Liver (tissue), 9 donors: Measurements from ENCODE around the gene RGS3. TPM values are rescaled to one million over a fixed set of nuclear protein-coding genes. Genes with fewer than 3 reads are reported as not detected.

Experiments
- DNase-seq: peaks from one replicate; pipeline ENCODE4 v3.0.0-alpha.2; 2017; ENCODE audit warnings: low spot score
- H3K27ac ChIP-seq, 2 donors: one replicate each; pipeline ENCODE4 v1.7.0; 2013; ENCODE audit warnings: inconsistent platforms in 2 of 2, low read length in 2 of 2, control low read depth in 1 of 2, low read depth in 1 of 2, mild to moderate bottlenecking in 1 of 2
- H3K27me3 ChIP-seq, 4 donors: one replicate each; pipeline versions ENCODE4 v1.6.1 to v1.7.0; 2013; ENCODE audit warnings: low read length in 3 of 4, inconsistent platforms in 1 of 4, mild to moderate bottlenecking in 1 of 4, moderate library complexity in 1 of 4; ENCODE audit not compliant: control insufficient read depth in 4 of 4, insufficient read depth in 4 of 4
- H3K36me3 ChIP-seq, 4 donors: one replicate each; pipeline versions ENCODE4 v1.6.1 to v1.7.0; 2013; ENCODE audit warnings: low read length in 3 of 4, mild to moderate bottlenecking in 3 of 4, low read depth in 1 of 4, moderate library complexity in 1 of 4; ENCODE audit not compliant: control insufficient read depth in 4 of 4, insufficient read depth in 3 of 4
- H3K4me1 ChIP-seq, 4 donors: one replicate each; pipeline versions ENCODE4 v1.6.1 to v1.7.0; 2013; ENCODE audit warnings: low read length in 3 of 4, mild to moderate bottlenecking in 3 of 4, moderate library complexity in 1 of 4; ENCODE audit not compliant: control insufficient read depth in 4 of 4, insufficient read depth in 4 of 4
- H3K4me3 ChIP-seq, 3 donors: one replicate each; pipeline versions ENCODE4 v1.6.1 to v1.7.0; 2013; ENCODE audit warnings: low read length in 3 of 3, control low read depth in 1 of 3, low read depth in 1 of 3, mild to moderate bottlenecking in 1 of 3
- H3K9ac ChIP-seq, 2 donors: one replicate each; pipeline ENCODE4 v1.7.0; 2013; ENCODE audit warnings: low read length in 2 of 2, mild to moderate bottlenecking in 2 of 2, moderate library complexity in 2 of 2, control low read depth in 1 of 2, low read depth in 1 of 2
- H3K9me3 ChIP-seq, 4 donors: one replicate each; pipeline versions ENCODE4 v1.6.1 to v1.7.0; 2013; ENCODE audit warnings: low read length in 3 of 4; ENCODE audit not compliant: control insufficient read depth in 4 of 4
- ATF3 ChIP-seq: IDR thresholded peaks from 2 replicates; pipeline ENCODE4 v1.6.1; 2016; ENCODE audit warnings: antibody characterized with exemption
- EGR1 ChIP-seq, 2 donors: IDR thresholded peaks; 2 replicates each; pipeline ENCODE4 v1.6.1; 2016 to 2018; ENCODE audit warnings: antibody characterized with exemption in 2 of 2, low read depth in 2 of 2
- FOXA2 ChIP-seq: IDR thresholded peaks from 2 replicates; pipeline ENCODE4 v1.6.1; 2016; ENCODE audit warnings: antibody characterized with exemption
- GABPA ChIP-seq, 2 donors: IDR thresholded peaks in 1 of 2; conservative IDR thresholded peaks in 1 of 2; 2 replicates each; pipeline ENCODE4 v1.6.1; 2016; ENCODE audit warnings: antibody characterized with exemption in 2 of 2, mild to moderate bottlenecking in 1 of 2, moderate library complexity in 1 of 2
- HNF4A ChIP-seq, 2 donors: conservative IDR thresholded peaks; 2 replicates each; pipeline ENCODE4 v1.6.1; 2016; ENCODE audit warnings: antibody characterized with exemption in 2 of 2, mild to moderate bottlenecking in 2 of 2
- HNF4G ChIP-seq: IDR thresholded peaks from 2 replicates; pipeline ENCODE4 v1.6.1; 2016; ENCODE audit warnings: antibody characterized with exemption
- JUND ChIP-seq, 2 donors: IDR thresholded peaks; 2 replicates each; pipeline ENCODE4 v1.6.1; 2016; ENCODE audit warnings: antibody characterized with exemption in 2 of 2
- NR2F2 ChIP-seq: IDR thresholded peaks from 2 replicates; pipeline ENCODE4 v1.6.1; 2016; ENCODE audit warnings: antibody characterized with exemption
- RAD21 ChIP-seq, 2 donors: IDR thresholded peaks; 2 replicates each; pipeline ENCODE4 v1.6.1; 2016; ENCODE audit warnings: antibody characterized with exemption in 2 of 2, mild to moderate bottlenecking in 2 of 2
- SP1 ChIP-seq: IDR thresholded peaks from 2 replicates; pipeline ENCODE4 v1.6.1; 2018; ENCODE audit warnings: antibody characterized with exemption, mild to moderate bottlenecking
- TAF1 ChIP-seq: conservative IDR thresholded peaks from 2 replicates; pipeline ENCODE4 v1.6.1; 2016; ENCODE audit warnings: antibody characterized with exemption, mild to moderate bottlenecking
- YY1 ChIP-seq: IDR thresholded peaks from 2 replicates; pipeline ENCODE4 v1.6.1; 2016; ENCODE audit warnings: antibody characterized with exemption, mild to moderate bottlenecking
- WGBS: extraction: QIAGEN DNeasy Blood & Tissue Kit; methylation state at CpG from one replicate; pipeline ENCODE4 v1.1.7; 2013; 5-methylcytosine and 5-hydroxymethylcytosine counted together
- polyA plus RNA-seq, 2 donors: library from polyadenylated mRNA; stranded (reverse) in 1 of 2; unstranded in 1 of 2; fragments of 200-250 nt in 1 of 2; fragments of >200 nt in 1 of 2; fragmentation: Nextera tagmentation in 1 of 2; extraction: Ambion mirVana in 1 of 2; gene quantifications; one replicate each; pipeline versions ENCODE4 v1.2.1 to v1.2.3, GENCODE V29; 2013 to 2015
- total RNA-seq, 2 donors: library from RNA; depleted of rRNA; stranded (reverse); fragments of >200 nt; gene quantifications; one replicate each; pipeline ENCODE4 v1.2.3, GENCODE V29; 2014
- TF ChIP-seq, protein P1 (sequence below): fragments of 150-350 bp; IDR thresholded peaks from 2 replicates; pipeline ENCODE4 v1.5.1; 2017; ENCODE audit warnings: improper control_type of control experiment, low read depth, low read length; ENCODE audit not compliant: missing input control
- TF ChIP-seq, protein P2 (sequence below): IDR thresholded peaks from 2 replicates; pipeline ENCODE4 v1.6.1; 2016; ENCODE audit warnings: antibody characterized with exemption, mild to moderate bottlenecking
- TF ChIP-seq, protein P3 (sequence below): IDR thresholded peaks from 2 replicates; pipeline ENCODE4 v1.6.1; 2016; ENCODE audit warnings: antibody characterized with exemption
- donor health status: healthy.
- donor health status: healthy.
- donor health status: healthy.
- donor health status: healthy.
- donor health status: healthy.

The RGS3 gene
- total and polyA plus RNA-seq, 4 donors: 13.0 to 65.0 (median 28.3) TPM

DNA sequence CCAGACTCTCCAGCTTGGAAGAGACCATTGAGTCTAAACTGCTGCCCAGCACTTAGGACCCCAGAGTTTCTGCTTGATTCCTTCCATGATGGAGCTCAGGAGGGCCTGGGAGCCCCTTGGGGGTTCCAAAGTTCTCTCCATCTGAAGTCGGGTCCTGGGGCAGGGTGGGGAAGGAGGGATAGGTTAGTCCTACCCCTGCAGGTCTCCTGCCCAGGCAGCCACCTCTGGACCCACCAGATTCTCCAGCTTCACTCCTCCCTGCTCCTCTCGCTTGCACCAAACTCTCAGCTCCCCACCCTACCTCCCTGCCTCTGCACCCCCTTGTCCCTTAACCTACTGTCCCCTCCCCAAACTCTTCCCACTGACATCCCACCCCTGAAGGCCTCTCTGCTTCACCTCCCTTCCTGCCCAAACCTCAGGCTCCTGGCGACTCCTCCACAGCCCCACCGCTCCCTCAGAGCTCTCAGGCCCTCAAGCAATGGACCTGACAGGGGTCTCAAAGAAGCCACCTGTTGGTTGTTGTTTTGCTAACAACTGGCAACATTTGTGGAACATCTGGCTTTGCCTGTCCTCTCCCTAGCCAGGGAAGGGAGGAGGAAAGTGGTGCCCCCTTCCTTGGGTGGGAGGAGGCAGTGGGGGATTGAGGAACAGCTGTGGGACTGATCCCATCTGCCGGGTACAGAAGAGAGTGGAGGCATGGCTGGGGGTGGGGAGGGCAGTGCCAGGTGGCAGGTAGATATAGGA, 137.5 kb downstream of the RGS3 start:
- no peak for DNase-seq

GRCh38 chr9:113601656-113602055, 138.1 kb downstream of the RGS3 start:
- H3K9me3 ChIP-seq: no peaks in the 10 kb centered on the region
- peaks cover 12 to 68% (median 56%) of the 10 kb centered on the region in 4 donors for H3K4me1 ChIP-seq
- no peaks in the 10 kb centered on the region for H3K27me3 ChIP-seq
- H3K27ac ChIP-seq: peak overlapping the region; percentile 82 to 86
- H3K4me3 ChIP-seq: no peak overlapping the region
- DNase-seq: no peak
- peaks cover 7 to 12% (median 9%) of the 10 kb centered on the region in 4 donors for H3K36me3 ChIP-seq
- TF ChIP-seq SP1 (no peak), ATF3 (no peak), JUND (IDR thresholded peaks at IDR 0.05) (no peak), HNF4A (conservative IDR thresholded peaks at IDR 0.05) (no peak), YY1 (no peak), RAD21 (IDR thresholded peaks at IDR 0.05) (no peak), TAF1 (no peak)
- TF ChIP-seq, protein P1, sequence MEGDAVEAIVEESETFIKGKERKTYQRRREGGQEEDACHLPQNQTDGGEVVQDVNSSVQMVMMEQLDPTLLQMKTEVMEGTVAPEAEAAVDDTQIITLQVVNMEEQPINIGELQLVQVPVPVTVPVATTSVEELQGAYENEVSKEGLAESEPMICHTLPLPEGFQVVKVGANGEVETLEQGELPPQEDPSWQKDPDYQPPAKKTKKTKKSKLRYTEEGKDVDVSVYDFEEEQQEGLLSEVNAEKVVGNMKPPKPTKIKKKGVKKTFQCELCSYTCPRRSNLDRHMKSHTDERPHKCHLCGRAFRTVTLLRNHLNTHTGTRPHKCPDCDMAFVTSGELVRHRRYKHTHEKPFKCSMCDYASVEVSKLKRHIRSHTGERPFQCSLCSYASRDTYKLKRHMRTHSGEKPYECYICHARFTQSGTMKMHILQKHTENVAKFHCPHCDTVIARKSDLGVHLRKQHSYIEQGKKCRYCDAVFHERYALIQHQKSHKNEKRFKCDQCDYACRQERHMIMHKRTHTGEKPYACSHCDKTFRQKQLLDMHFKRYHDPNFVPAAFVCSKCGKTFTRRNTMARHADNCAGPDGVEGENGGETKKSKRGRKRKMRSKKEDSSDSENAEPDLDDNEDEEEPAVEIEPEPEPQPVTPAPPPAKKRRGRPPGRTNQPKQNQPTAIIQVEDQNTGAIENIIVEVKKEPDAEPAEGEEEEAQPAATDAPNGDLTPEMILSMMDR: no peak
- TF ChIP-seq, protein P2, sequence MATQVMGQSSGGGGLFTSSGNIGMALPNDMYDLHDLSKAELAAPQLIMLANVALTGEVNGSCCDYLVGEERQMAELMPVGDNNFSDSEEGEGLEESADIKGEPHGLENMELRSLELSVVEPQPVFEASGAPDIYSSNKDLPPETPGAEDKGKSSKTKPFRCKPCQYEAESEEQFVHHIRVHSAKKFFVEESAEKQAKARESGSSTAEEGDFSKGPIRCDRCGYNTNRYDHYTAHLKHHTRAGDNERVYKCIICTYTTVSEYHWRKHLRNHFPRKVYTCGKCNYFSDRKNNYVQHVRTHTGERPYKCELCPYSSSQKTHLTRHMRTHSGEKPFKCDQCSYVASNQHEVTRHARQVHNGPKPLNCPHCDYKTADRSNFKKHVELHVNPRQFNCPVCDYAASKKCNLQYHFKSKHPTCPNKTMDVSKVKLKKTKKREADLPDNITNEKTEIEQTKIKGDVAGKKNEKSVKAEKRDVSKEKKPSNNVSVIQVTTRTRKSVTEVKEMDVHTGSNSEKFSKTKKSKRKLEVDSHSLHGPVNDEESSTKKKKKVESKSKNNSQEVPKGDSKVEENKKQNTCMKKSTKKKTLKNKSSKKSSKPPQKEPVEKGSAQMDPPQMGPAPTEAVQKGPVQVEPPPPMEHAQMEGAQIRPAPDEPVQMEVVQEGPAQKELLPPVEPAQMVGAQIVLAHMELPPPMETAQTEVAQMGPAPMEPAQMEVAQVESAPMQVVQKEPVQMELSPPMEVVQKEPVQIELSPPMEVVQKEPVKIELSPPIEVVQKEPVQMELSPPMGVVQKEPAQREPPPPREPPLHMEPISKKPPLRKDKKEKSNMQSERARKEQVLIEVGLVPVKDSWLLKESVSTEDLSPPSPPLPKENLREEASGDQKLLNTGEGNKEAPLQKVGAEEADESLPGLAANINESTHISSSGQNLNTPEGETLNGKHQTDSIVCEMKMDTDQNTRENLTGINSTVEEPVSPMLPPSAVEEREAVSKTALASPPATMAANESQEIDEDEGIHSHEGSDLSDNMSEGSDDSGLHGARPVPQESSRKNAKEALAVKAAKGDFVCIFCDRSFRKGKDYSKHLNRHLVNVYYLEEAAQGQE: no peak
- 89% methylated on average over 5 of the region's 5 CpGs for WGBS
- peak overlapping the region in 1 of 2 donors; percentile 33 for H3K9ac ChIP-seq

More for the DNA sequence above, 137.5 kb downstream of the RGS3 start:
- Histone ChIP-seq H3K9ac (no peak overlapping the region), H3K27ac (peak overlapping the region; percentile 82 to 86), H3K27me3 (no peaks in the 10 kb centered on the region), H3K4me3 (no peak overlapping the region), H3K4me1 (peaks cover 12 to 74% (median 61%) of the 10 kb centered on the region in 4 donors), H3K9me3 (no peaks in the 10 kb centered on the region), H3K36me3 (peaks cover 7 to 18% (median 14%) of the 10 kb centered on the region in 4 donors)
- 92% methylated on average over 5 of the region's 5 CpGs for WGBS
- TF ChIP-seq EGR1 (IDR thresholded peaks at IDR 0.05; ENCODE audit: low read depth in 2 of 2) (no peak), ATF3 (no peak), GABPA (IDR thresholded peaks at IDR 0.05 in 1 of 2, conservative IDR thresholded peaks at IDR 0.05 in 1 of 2) (no peak), TAF1 (no peak), SP1 (no peak), FOXA2 (no peak), HNF4G (no peak), YY1 (no peak), NR2F2 (no peak), RAD21 (IDR thresholded peaks at IDR 0.05) (no peak), JUND (IDR thresholded peaks at IDR 0.05) (no peak)
- TF ChIP-seq, protein P2: no peak
- TF ChIP-seq, protein P3, sequence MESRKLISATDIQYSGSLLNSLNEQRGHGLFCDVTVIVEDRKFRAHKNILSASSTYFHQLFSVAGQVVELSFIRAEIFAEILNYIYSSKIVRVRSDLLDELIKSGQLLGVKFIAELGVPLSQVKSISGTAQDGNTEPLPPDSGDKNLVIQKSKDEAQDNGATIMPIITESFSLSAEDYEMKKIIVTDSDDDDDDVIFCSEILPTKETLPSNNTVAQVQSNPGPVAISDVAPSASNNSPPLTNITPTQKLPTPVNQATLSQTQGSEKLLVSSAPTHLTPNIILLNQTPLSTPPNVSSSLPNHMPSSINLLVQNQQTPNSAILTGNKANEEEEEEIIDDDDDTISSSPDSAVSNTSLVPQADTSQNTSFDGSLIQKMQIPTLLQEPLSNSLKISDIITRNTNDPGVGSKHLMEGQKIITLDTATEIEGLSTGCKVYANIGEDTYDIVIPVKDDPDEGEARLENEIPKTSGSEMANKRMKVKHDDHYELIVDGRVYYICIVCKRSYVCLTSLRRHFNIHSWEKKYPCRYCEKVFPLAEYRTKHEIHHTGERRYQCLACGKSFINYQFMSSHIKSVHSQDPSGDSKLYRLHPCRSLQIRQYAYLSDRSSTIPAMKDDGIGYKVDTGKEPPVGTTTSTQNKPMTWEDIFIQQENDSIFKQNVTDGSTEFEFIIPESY: no peak
